ENCODE results near the gene NECAP2. TPM values are rescaled to one million over a fixed set of nuclear protein-coding genes. Genes with fewer than 3 reads are reported as not detected.

NECAP2 gene
- total RNA-seq, 2 experiments from 2014 or later: 51.8 to 59.0 TPM

- Histone ChIP-seq H3K4me1 (ENCODE audit: insufficient read depth, low read length, poor library complexity, severe bottlenecking) (no peaks in the 10 kb centered on the region), H2AFZ (ENCODE audit: low read length) (no peak overlapping the region), H3K79me2 (ENCODE audit: insufficient read depth, low read depth, low read length) (no peaks in the 10 kb centered on the region), H3K4me3 (ENCODE audit: low read depth, low read length, poor library complexity, severe bottlenecking) (no peak overlapping the region), H3K36me3 (ENCODE audit: insufficient read depth, low read length) (peaks cover 77% of the 10 kb centered on the region), H3K4me2 (ENCODE audit: low read length) (no peak overlapping the region), H3K9me3 (ENCODE audit: low read length) (no peaks in the 10 kb centered on the region), H4K20me1 (ENCODE audit: insufficient read depth, low read length) (no peaks in the 10 kb centered on the region), H3K9me2 (ENCODE audit: insufficient read depth, low read length) (no peaks in the 10 kb centered on the region), H3K27ac (ENCODE audit: low read depth, low read length, poor library complexity, severe bottlenecking) (no peak overlapping the region)
- BruUV-seq (replicated peaks): no TSS peak
- DNase-seq (ENCODE audit: low spot score): no peak
- CTCF ChIA-PET (ENCODE audit: unreplicated experiment): no interaction called here
- POLR2A ChIA-PET: interaction anchor here (1.4 kb wide), 1 partner anchor 18 kb away, joined by 3 read pairs; the partner anchor contains the start of gene NECAP2
- intact Hi-C loops (cut with micrococcal nuclease; ENCODE audit: unreplicated experiment): no loop called here
- TF ChIP-seq EZH2phosphoT487 (IDR thresholded peaks at IDR 0.05; ENCODE audit: borderline replicate concordance, low read depth, low read length) (no peak), CTCF (conservative IDR thresholded peaks at IDR 0.05; ENCODE audit: low read length) (no peak)
Observed at GRCh38 chr1:16458831-16459230, 18.3 kb downstream of the NECAP2 start.

GRCh38 chr1:16459352-16459925 is 18.9 kb downstream of the NECAP2 start:
- Histone ChIP-seq H3K27ac (ENCODE audit: low read depth, low read length, poor library complexity, severe bottlenecking) (no peak overlapping the region), H4K20me1 (ENCODE audit: insufficient read depth, low read length) (no peaks in the 10 kb centered on the region), H3K4me2 (ENCODE audit: low read length) (no peak overlapping the region), H3K79me2 (ENCODE audit: insufficient read depth, low read depth, low read length) (no peaks in the 10 kb centered on the region), H3K9me2 (ENCODE audit: insufficient read depth, low read length) (no peaks in the 10 kb centered on the region), H3K4me3 (ENCODE audit: low read depth, low read length, poor library complexity, severe bottlenecking) (no peak overlapping the region), H3K4me1 (ENCODE audit: insufficient read depth, low read length, poor library complexity, severe bottlenecking) (no peaks in the 10 kb centered on the region), H3K36me3 (ENCODE audit: insufficient read depth, low read length) (peaks cover 71% of the 10 kb centered on the region), H2AFZ (ENCODE audit: low read length) (no peak overlapping the region), H3K9me3 (ENCODE audit: low read length) (no peaks in the 10 kb centered on the region)
- intact Hi-C loops (cut with micrococcal nuclease; ENCODE audit: unreplicated experiment): no loop called here
- no peak for DNase-seq (ENCODE audit: low spot score)
- TSS peak; percentile 40 for BruUV-seq (replicated peaks)
- TF ChIP-seq CTCF (conservative IDR thresholded peaks at IDR 0.05; ENCODE audit: low read length) (no peak), EZH2phosphoT487 (IDR thresholded peaks at IDR 0.05; ENCODE audit: borderline replicate concordance, low read depth, low read length) (no peak)
- POLR2A ChIA-PET: interaction anchor here (1.4 kb wide), 1 partner anchor 19 kb away, joined by 3 read pairs; the partner anchor contains the start of gene NECAP2
- CTCF ChIA-PET (ENCODE audit: unreplicated experiment): no interaction called here

- H3K36me3 ChIP-seq (ENCODE audit: insufficient read depth, low read length): peaks cover 50% of the 10 kb centered on the region
- H3K4me3 ChIP-seq (ENCODE audit: low read depth, low read length, poor library complexity, severe bottlenecking): no peak overlapping the region
- H3K4me2 ChIP-seq (ENCODE audit: low read length): no peak overlapping the region
- ChIA-PET POLR2A (no interaction called here), CTCF (ENCODE audit: unreplicated experiment) (no interaction called here)
- intact Hi-C loops (cut with micrococcal nuclease; ENCODE audit: unreplicated experiment): no loop called here
- TF ChIP-seq CTCF (conservative IDR thresholded peaks at IDR 0.05; ENCODE audit: low read length): no peak
- no peak for TF ChIP-seq EZH2phosphoT487 (IDR thresholded peaks at IDR 0.05; ENCODE audit: borderline replicate concordance, low read depth, low read length)
- no peaks in the 10 kb centered on the region for H3K79me2 ChIP-seq (ENCODE audit: insufficient read depth, low read depth, low read length)
- no peak overlapping the region for H3K27ac ChIP-seq (ENCODE audit: low read depth, low read length, poor library complexity, severe bottlenecking)
- no peaks in the 10 kb centered on the region for H4K20me1 ChIP-seq (ENCODE audit: insufficient read depth, low read length)
- DNase-seq (ENCODE audit: low spot score): no peak
- H2AFZ ChIP-seq (ENCODE audit: low read length): no peak overlapping the region
- H3K9me3 ChIP-seq (ENCODE audit: low read length): no peaks in the 10 kb centered on the region
- H3K4me1 ChIP-seq (ENCODE audit: insufficient read depth, low read length, poor library complexity, severe bottlenecking): no peaks in the 10 kb centered on the region
- H3K9me2 ChIP-seq (ENCODE audit: insufficient read depth, low read length): no peaks in the 10 kb centered on the region
- BruUV-seq (replicated peaks): no TSS peak
Observed at GRCh38 chr1:16461681-16462080, 21.2 kb downstream of the NECAP2 start.

All from OCI-LY7 (cell line).